GM21515 (cell line): ENCODE results near the gene NECTIN2.
A peak's percentile ranks its signal among the peaks of the same experiment; 100 is the strongest.
"Not testable (repeated sequence)": the region's sequence is repeated elsewhere in the genome, so short reads cannot be mapped to it uniquely, and the experiment has no call there.

Experiments
- ATAC-seq: cut with Tn5 transposase; IDR thresholded peaks from one replicate; pipeline ENCODE4 v1.9.1; 2021; ENCODE audit not compliant: unreplicated experiment

Gene NECTIN2

DNA sequence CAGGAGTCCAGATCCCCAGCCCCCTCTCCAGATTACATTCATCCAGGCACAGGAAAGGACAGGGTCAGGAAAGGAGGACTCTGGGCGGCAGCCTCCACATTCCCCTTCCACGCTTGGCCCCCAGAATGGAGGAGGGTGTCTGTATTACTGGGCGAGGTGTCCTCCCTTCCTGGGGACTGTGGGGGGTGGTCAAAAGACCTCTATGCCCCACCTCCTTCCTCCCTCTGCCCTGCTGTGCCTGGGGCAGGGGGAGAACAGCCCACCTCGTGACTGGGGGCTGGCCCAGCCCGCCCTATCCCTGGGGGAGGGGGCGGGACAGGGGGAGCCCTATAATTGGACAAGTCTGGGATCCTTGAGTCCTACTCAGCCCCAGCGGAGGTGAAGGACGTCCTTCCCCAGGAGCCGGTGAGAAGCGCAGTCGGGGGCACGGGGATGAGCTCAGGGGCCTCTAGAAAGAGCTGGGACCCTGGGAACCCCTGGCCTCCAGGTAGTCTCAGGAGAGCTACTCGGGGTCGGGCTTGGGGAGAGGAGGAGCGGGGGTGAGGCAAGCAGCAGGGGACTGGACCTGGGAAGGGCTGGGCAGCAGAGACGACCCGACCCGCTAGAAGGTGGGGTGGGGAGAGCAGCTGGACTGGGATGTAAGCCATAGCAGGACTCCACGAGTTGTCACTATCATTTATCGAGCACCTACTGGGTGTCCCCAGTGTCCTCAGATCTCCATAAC is 59.5 kb downstream of the NECTIN2 start, which contains the start of gene APOE:
TSS of gene APOE (plus strand) at position 360 of the 724 bp plus-strand sequence. CDS start 829 bp downstream, outside the sequence.
- no peak for ATAC-seq

DNA sequence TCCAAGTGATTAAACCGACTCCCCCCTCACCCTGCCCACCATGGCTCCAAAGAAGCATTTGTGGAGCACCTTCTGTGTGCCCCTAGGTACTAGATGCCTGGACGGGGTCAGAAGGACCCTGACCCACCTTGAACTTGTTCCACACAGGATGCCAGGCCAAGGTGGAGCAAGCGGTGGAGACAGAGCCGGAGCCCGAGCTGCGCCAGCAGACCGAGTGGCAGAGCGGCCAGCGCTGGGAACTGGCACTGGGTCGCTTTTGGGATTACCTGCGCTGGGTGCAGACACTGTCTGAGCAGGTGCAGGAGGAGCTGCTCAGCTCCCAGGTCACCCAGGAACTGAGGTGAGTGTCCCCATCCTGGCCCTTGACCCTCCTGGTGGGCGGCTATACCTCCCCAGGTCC is 61.5 kb downstream of the NECTIN2 start:
- no peak for ATAC-seq

DNA sequence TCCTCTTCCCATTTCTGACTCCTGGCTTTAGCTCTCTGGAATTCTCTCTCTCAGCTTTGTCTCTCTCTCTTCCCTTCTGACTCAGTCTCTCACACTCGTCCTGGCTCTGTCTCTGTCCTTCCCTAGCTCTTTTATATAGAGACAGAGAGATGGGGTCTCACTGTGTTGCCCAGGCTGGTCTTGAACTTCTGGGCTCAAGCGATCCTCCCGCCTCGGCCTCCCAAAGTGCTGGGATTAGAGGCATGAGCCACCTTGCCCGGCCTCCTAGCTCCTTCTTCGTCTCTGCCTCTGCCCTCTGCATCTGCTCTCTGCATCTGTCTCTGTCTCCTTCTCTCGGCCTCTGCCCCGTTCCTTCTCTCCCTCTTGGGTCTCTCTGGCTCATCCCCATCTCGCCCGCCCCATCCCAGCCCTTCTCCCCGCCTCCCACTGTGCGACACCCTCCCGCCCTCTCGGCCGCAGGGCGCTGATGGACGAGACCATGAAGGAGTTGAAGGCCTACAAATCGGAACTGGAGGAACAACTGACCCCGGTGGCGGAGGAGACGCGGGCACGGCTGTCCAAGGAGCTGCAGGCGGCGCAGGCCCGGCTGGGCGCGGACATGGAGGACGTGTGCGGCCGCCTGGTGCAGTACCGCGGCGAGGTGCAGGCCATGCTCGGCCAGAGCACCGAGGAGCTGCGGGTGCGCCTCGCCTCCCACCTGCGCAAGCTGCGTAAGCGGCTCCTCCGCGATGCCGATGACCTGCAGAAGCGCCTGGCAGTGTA is 62.2 kb downstream of the NECTIN2 start:
- ATAC-seq: no peak

DNA sequence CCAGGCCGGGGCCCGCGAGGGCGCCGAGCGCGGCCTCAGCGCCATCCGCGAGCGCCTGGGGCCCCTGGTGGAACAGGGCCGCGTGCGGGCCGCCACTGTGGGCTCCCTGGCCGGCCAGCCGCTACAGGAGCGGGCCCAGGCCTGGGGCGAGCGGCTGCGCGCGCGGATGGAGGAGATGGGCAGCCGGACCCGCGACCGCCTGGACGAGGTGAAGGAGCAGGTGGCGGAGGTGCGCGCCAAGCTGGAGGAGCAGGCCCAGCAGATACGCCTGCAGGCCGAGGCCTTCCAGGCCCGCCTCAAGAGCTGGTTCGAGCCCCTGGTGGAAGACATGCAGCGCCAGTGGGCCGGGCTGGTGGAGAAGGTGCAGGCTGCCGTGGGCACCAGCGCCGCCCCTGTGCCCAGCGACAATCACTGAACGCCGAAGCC is 62.8 kb downstream of the NECTIN2 start:
- no peak for ATAC-seq

DNA sequence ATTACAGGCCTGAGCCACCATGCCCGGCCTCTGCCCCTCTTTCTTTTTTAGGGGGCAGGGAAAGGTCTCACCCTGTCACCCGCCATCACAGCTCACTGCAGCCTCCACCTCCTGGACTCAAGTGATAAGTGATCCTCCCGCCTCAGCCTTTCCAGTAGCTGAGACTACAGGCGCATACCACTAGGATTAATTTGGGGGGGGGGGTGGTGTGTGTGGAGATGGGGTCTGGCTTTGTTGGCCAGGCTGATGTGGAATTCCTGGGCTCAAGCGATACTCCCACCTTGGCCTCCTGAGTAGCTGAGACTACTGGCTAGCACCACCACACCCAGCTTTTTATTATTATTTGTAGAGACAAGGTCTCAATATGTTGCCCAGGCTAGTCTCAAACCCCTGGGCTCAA is 63.7 kb downstream of the NECTIN2 start:
- no peak for ATAC-seq

DNA sequence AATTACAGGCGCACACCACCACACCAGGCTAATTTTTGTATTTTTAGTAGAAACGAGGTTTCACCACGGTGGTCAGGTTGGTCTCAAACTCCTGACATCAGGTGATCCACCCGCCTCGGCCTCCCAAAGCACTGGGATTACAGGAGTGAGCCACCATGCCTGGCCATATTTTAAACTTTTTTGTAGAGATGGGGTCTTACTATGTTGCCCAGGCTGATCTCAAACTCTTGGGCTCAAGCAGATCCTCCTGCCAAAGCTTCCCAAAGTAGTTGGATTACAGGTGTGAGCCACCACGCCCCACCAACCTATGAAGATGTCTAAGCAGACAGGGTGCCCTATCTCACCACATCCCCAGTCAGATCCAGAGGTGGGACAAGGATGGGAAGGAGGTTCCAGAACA is 65.8 kb downstream of the NECTIN2 start:
- ATAC-seq: not testable (repeated sequence)

DNA sequence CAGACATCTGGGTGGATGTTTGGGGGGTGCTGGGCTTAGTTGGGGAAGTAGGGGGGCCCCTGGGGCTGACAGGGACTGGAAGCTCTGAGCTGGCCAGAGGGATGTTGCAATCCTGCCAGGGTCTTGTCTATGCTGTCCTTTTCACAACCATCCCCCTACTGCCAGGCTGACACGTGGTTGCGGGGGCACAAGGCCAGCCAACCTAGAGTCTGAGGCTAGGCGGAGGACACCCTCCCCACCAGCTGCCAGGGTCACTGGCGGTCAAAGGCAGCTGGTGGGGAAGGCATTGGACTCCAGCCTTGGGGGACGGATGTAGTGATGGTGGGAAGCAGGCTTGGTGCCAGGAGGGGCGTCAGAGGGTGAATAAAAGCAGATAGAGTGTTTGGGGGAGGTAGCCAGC is 66.8 kb downstream of the NECTIN2 start:
- ATAC-seq: no peak

DNA sequence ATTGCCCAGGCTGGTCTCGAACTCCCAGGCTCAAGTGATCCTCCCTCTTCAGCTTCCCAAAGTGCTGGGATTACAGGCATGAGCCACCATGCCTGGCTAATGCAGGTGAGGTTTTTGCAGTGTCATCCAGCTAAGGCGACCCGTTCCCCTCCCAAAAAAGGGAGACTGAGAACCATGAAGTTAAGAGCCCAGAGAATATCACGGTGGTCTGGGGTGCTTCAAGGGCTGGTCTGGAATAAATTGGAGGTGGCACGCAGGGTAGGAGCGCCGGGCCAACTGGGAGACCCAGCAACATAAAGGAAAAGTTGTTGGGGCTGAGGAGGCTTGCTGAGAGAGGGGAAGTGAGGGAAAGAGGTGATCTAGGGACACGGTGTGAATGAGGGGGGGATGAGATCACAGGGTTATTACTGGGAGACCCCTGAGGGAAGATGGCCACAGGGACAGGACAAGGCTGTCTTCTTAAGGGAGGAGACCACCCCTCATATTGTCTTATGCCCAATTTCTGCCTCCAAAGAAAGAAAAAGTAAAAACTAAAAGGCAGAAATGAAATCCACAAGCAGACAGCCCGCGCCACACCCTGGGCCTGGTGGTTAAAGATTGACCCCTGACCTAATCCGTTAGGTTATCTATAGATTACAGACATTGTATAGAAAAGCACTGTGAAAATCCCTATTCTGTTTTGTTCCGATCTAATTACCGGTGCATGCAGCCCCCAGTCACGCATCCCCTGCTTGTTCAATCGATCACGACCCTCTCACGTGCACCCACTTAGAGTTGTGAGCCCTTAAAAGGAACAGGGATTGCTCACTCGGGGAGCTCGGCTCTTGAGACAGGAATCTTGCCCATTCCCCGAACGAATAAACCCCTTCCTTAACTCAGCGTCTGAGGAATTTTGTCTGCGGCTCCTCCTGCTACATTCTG is 67.7 kb downstream of the NECTIN2 start:
- ATAC-seq: not testable (repeated sequence)

DNA sequence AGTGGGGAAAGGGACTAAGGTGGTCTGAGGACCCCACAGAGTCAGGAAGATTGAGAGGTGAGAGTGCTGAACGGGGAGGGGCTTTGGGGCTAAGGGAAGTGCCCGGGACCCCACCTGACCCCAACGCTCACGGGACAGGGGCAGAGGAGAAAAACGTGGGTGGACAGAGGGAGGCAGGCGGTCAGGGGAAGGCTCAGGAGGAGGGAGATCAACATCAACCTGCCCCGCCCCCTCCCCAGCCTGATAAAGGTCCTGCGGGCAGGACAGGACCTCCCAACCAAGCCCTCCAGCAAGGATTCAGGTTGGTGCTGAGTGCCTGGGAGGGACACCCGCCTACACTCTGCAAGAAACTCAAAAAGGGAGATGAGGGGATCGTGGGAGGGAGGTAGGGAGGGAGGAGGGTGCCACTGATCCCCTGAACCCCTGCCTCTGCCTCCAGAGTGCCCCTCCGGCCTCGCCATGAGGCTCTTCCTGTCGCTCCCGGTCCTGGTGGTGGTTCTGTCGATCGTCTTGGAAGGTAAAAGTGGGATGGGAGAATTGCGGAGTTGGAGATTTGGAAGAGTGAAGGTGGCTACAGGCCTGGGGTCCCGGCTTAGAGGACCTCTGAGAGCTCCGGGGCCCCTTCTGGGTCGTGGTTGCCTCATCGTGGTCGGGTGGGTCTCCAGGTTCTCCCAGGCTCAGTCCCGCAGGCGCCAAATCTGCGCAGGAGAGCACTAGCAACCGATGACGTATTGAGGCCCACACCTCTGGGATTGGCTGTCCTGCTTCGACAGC is 68.5 kb downstream of the NECTIN2 start, which contains the start of gene APOC1:
TSS of gene APOC1 (plus strand) at position 176 of the 774 bp plus-strand sequence. CDS start at position 460, 284 bp downstream.
- ATAC-seq: peak; percentile 84

DNA sequence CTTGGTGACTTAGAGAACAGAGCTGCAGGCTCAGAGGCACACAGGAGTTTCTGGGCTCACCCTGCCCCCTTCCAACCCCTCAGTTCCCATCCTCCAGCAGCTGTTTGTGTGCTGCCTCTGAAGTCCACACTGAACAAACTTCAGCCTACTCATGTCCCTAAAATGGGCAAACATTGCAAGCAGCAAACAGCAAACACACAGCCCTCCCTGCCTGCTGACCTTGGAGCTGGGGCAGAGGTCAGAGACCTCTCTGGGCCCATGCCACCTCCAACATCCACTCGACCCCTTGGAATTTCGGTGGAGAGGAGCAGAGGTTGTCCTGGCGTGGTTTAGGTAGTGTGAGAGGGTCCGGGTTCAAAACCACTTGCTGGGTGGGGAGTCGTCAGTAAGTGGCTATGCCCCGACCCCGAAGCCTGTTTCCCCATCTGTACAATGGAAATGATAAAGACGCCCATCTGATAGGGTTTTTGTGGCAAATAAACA is 78.2 kb downstream of the NECTIN2 start:
- no peak for ATAC-seq

DNA sequence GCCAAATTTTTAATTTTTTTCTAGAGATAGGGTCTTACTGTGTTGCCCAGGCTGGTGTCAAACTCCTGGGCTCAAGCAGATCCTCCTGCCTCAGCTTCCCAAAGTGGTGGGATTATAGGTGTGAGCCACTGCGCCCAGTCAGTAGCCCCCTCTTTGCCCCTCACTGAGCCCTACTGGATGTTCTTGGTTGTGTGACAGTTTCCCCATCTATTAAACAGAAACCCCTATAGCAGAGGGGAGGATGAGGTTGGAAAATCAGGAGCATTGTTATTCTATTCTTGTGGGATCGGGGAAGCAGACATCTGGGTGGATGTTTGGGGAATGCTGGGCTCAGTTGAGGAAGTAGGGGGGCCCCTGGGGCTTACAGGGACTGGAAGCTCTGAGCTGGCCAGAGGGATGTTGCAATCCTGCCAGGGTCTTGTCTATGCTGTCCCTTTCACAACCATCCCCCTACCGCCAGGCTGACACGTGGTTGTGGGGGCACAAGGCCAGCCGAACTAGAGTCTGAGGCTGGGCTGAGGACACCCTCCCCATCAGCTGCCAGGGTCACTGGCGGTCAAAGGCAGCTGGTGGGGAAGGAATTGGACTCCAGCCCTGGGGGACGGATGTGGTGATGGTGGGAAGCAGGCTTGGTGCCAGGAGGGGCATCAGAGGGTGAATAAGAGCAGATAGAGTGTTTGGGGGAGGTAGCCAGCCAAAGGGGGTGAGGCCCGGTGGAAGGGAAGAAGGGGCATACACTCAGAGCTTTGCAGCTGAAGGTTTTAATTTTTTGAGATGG is 79.2 kb downstream of the NECTIN2 start:
- ATAC-seq: no peak

DNA sequence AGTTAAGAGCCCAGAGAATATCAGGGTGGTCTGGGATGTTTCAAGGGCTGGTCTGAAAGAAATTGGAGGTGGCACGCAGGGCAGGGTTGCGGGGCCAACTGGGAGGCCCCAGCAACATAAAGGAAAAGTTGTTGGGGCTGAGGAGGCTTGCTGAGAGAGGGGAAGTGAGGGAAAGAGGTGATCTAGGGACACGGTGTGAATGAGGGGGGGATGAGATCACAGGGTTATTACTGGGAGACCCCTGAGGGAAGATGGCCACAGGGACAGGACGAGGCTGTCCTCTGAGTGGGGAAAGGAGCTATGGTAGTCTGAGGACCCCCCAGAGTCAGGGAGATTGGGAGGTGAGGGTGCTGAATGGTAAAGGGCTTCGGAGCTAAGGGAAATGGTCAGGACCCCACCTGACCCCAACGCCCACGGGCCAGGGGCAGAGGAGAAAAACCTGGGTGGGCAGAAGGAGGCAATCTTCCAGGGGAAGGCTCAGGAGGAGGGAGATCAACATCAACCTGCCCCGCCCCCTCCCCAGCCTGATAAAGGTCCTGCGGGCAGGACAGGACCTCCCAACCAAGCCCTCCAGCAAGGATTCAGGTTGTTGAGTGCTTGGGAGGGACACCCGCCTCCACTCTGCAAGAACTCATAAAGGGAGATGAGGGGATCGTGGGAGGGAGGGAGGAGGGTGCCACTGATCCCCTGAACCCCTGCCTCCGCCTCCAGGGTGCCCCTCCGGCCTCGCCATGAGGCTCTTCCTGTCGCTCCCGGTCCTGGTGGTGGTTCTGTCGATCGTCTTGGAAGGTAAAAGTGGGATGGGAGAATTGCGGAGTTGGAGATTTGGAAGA is 80.4 kb downstream of the NECTIN2 start:
- not testable (repeated sequence) for ATAC-seq

DNA sequence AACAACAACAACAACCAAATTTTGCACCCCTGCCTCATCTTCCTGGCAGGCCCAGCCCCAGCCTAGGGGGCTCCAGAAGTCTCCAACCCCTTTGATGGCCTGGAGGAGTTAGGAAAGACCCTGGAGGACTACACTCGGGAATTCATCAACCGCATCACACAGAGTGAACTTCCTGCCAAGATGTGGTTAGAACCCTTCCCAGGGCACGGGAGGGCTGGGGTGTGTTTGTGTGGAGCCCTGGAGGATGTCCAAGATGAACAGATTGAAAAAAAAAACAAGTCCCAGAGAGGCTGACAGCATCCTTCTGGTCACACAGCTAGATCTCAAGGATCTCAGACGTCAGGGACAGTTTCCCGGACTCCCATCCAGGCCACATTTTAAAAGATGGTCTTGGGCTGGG is 81.6 kb downstream of the NECTIN2 start:
- no peak for ATAC-seq

DNA sequence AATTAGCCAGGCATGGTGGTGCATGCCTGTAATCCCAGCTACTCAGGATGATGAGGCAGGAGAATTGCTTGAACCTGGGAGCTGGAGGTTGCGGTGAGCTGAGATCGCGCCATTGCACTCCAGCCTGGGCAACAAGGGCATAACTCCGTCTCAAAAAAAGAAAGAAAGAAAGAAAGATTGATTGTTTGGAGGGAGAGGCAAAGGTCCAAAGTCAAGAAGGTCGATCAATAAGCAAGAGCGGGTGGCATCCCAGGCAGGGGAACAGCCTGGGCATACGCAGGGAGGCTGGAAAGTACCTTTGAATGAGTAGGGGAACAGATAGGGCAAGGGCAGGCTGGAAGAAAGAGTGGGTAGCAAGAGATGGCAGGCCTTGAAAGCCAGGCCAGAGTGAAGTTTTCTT is 84.0 kb downstream of the NECTIN2 start:
- no peak for ATAC-seq

DNA sequence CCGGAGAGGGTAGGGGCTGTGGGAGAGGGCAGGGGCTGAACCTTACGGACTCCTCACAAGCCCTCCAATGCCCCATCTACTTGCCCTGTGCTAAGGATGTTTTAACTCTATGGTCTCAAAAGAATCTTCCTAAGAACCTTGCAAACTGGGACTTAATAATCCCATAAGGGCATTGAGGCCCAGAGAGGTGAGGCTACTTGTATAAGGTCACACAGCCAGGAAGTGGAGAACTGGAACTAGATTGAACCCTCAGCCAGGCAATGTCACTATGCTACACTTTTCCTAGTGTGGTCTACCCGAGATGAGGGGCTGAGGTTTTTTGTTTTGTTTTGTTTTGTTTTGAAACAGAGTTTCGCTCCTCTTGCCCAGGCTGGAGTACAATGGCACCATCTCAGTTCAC is 85.4 kb downstream of the NECTIN2 start:
- no peak for ATAC-seq
